ENCODE measurements around the gene PDHX.
"Not testable (repeated sequence)": the region's sequence is repeated elsewhere in the genome, so short reads cannot be mapped to it uniquely, and the experiment has no call there.

Gene PDHX

GRCh38 chr11:34911676-34912075, 4.7 kb upstream of the PDHX start:
- no peak for DNase-seq

- not testable (repeated sequence) for DNase-seq
Measured at GRCh38 chr11:34913556-34913955, 2.9 kb upstream of the PDHX start.

GRCh38 chr11:34915136-34916014, 1.0 kb upstream of the PDHX start:
- no peak for DNase-seq

- DNase-seq, result no peak
Measured at GRCh38 chr11:34916843-34917770, 689 bp downstream of the PDHX start.

GRCh38 chr11:34921156-34921555, 4.7 kb downstream of the PDHX start:
- no peak for DNase-seq

- DNase-seq, result no peak
Measured at GRCh38 chr11:34924714-34925113, 8.3 kb downstream of the PDHX start.

- peak; percentile 21 for DNase-seq
Measured at GRCh38 chr11:34926101-34926830, 9.8 kb downstream of the PDHX start.

GRCh38 chr11:34926831-34927132, 10.4 kb downstream of the PDHX start:
- peak; percentile 37 for DNase-seq

GRCh38 chr11:34928268-34928959, 12.0 kb downstream of the PDHX start:
- DNase-seq, result no peak

- DNase-seq, result no peak
Measured at GRCh38 chr11:34928960-34929680, 12.7 kb downstream of the PDHX start.

GRCh38 chr11:34929794-34930763, 13.7 kb downstream of the PDHX start:
- DNase-seq, result no peak

GRCh38 chr11:34936945-34937629, 20.7 kb downstream of the PDHX start:
- DNase-seq, result no peak

GRCh38 chr11:34938611-34939010, 22.2 kb downstream of the PDHX start:
- DNase-seq, result no peak

GRCh38 chr11:34940026-34940677, 23.7 kb downstream of the PDHX start:
- peak; percentile 10 for DNase-seq

- no peak for DNase-seq
Measured at GRCh38 chr11:34941688-34942087, 25.3 kb downstream of the PDHX start.

- DNase-seq, result no peak
Measured at GRCh38 chr11:34944692-34945091, 28.3 kb downstream of the PDHX start.

GRCh38 chr11:34948696-34949095, 32.3 kb downstream of the PDHX start:
- no peak for DNase-seq

GRCh38 chr11:34953955-34954354, 37.5 kb downstream of the PDHX start:
- DNase-seq, result no peak

GRCh38 chr11:34957206-34957605, 40.8 kb downstream of the PDHX start:
- no peak for DNase-seq

GRCh38 chr11:34957606-34958005, 41.2 kb downstream of the PDHX start:
- no peak for DNase-seq
